IMR-90 (cell line): Measurements from ENCODE around the gene VPS35L. TPM values are rescaled to one million over a fixed set of nuclear protein-coding genes. Genes with fewer than 3 reads are reported as not detected.

Source experiments
- ATAC-seq: fragments of 200-7000 bp; cut with Tn5 transposase; 2 replicates; pipeline ENCODE4 v1.9.1; 2020; ENCODE audit warnings: low read depth, mild to moderate bottlenecking, moderate library complexity
- BruUV-seq: library from RNA; stranded (reverse); fragments of 400-500 nt; replicated peaks from 2 replicates; lab custom pipeline; 2021; lab: Mats Ljungman, UMichigan
- CTCF ChIA-PET: fragments of 300-600 bp; formaldehyde crosslinking; extraction: SDS; loops from one replicate; lab custom pipeline; 2021; ENCODE audit warnings: antibody characterized with exemption; lab: Yijun Ruan, JAX
- POLR2A ChIA-PET: fragments of 300-600 bp; sonication (Branson Sonifier 250); formaldehyde crosslinking; loops from one replicate; lab custom pipeline; 2022; ENCODE audit warnings: antibody characterized with exemption; ENCODE audit not compliant: unreplicated experiment; lab: Charles Lee
- DNase-seq: peaks from one replicate; pipeline ENCODE4 v3.0.0; 2013
- H2AFZ ChIP-seq: replicated peaks from 2 replicates; pipeline ENCODE3; 2013; ENCODE audit warnings: low read length, mild to moderate bottlenecking; ENCODE audit not compliant: poor library complexity
- H2AK5ac ChIP-seq: 2 replicates; pipeline ENCODE4 v1.6.1; 2013; ENCODE audit warnings: low read depth, low read length, inconsistent platforms
- H2AK9ac ChIP-seq: replicated peaks from 2 replicates; pipeline ENCODE3; 2013; ENCODE audit warnings: mild to moderate bottlenecking, low read depth, low read length, moderate library complexity; ENCODE audit not compliant: poor library complexity
- H2BK120ac ChIP-seq: 2 replicates; pipeline ENCODE4 v1.6.1; 2013; ENCODE audit warnings: low read depth, low read length, inconsistent platforms
- H2BK15ac ChIP-seq: 3 replicates; pipeline ENCODE4 v1.6.1; 2013; ENCODE audit warnings: low read depth, low read length, inconsistent platforms
- H2BK20ac ChIP-seq: 2 replicates; pipeline ENCODE4 v1.6.1; 2013; ENCODE audit warnings: low read depth, mild to moderate bottlenecking, inconsistent platforms, low read length, moderate library complexity
- H2BK5ac ChIP-seq: 2 replicates; pipeline ENCODE4 v1.6.1; 2013; ENCODE audit warnings: mild to moderate bottlenecking, low read depth, low read length, inconsistent platforms; ENCODE audit not compliant: poor library complexity, severe bottlenecking
- H3K14ac ChIP-seq: replicated peaks from 2 replicates; pipeline ENCODE4 v1.6.1; 2013; ENCODE audit warnings: low read depth, low read length, inconsistent platforms
- H3K18ac ChIP-seq: 2 replicates; pipeline ENCODE4 v1.6.1; 2013; ENCODE audit warnings: low read depth, low read length, control low read depth
- H3K23ac ChIP-seq: 2 replicates; pipeline ENCODE4 v1.6.1; 2013; ENCODE audit warnings: low read depth, low read length, inconsistent platforms
- H3K27ac ChIP-seq: 2 replicates; pipeline ENCODE4 v1.5.1; 2013; ENCODE audit warnings: mild to moderate bottlenecking, control low read depth, low read length; ENCODE audit not compliant: insufficient read depth
- H3K27me3 ChIP-seq: 2 replicates; pipeline ENCODE4 v1.6.1; 2013; ENCODE audit warnings: low read length; ENCODE audit not compliant: control insufficient read depth, insufficient read depth
- H3K36me3 ChIP-seq: 2 replicates; pipeline ENCODE4 v1.6.1; 2013; ENCODE audit warnings: low read length, mixed read lengths; ENCODE audit not compliant: control insufficient read depth, insufficient read depth
- H3K4ac ChIP-seq: 2 replicates; pipeline ENCODE4 v1.6.1; 2013; ENCODE audit warnings: low read depth, low read length, inconsistent platforms
- H3K4me1 ChIP-seq: 2 replicates; pipeline ENCODE4 v1.6.1; 2013; ENCODE audit warnings: low read length, mixed read lengths; ENCODE audit not compliant: control insufficient read depth, insufficient read depth
- H3K4me2 ChIP-seq: 2 replicates; pipeline ENCODE4 v1.6.1; 2013; ENCODE audit warnings: low read depth, mild to moderate bottlenecking, control low read depth, low read length, moderate library complexity
- H3K4me3 ChIP-seq: 2 replicates; pipeline ENCODE4 v1.5.1; 2013; ENCODE audit warnings: low read depth, mild to moderate bottlenecking, control low read depth, low read length, moderate library complexity; ENCODE audit not compliant: insufficient read depth
- H3K56ac ChIP-seq: 2 replicates; pipeline ENCODE4 v1.6.1; 2013; ENCODE audit warnings: low read length, inconsistent platforms; ENCODE audit not compliant: insufficient read depth; ENCODE audit errors: extremely low read depth
- H3K79me1 ChIP-seq, 2 experiments: 2 replicates each; pipeline ENCODE4 v1.6.1; 2013; ENCODE audit warnings: low read length in 2 of 2, inconsistent platforms in 1 of 2, low read depth in 1 of 2
- H3K9ac ChIP-seq: 2 replicates; pipeline ENCODE4 v1.6.1; 2013; ENCODE audit warnings: low read depth, low read length, control low read depth
- H3K9me1 ChIP-seq: 2 replicates; pipeline ENCODE4 v1.6.1; 2013; ENCODE audit warnings: low read length, inconsistent platforms; ENCODE audit not compliant: insufficient read depth
- H3K9me3 ChIP-seq: 2 replicates; pipeline ENCODE4 v1.6.1; 2013; ENCODE audit warnings: low read length; ENCODE audit not compliant: control insufficient read depth, insufficient read depth
- H4K20me1 ChIP-seq: 2 replicates; pipeline ENCODE4 v1.6.1; 2013; ENCODE audit warnings: low read length, inconsistent platforms; ENCODE audit not compliant: insufficient read depth
- H4K5ac ChIP-seq: 2 replicates; pipeline ENCODE4 v1.6.1; 2013; ENCODE audit warnings: mild to moderate bottlenecking, low read depth, low read length, control low read depth
- H4K8ac ChIP-seq, 2 experiments: 2 replicates each; pipeline ENCODE4 v1.6.1; 2013; ENCODE audit warnings: low read depth in 2 of 2, low read length in 2 of 2, control low read depth in 1 of 2, inconsistent platforms in 1 of 2
- H4K91ac ChIP-seq: 2 replicates; pipeline ENCODE4 v1.6.1; 2013; ENCODE audit warnings: low read depth, low read length, inconsistent platforms; ENCODE audit not compliant: insufficient read depth
- CHD1 ChIP-seq: IDR thresholded peaks from 2 replicates; pipeline ENCODE4 v1.6.1; 2012; ENCODE audit warnings: low read depth, low read length, improper control_type of control experiment
- WGBS, 2 experiments: methylation state at CpG; one replicate each; pipeline versions ENCODE4 v1.1.5 to v1.1.7; 2013; ENCODE audit warnings: missing lambda C conversion rate in 2 of 2; ENCODE audit not compliant: insufficient read length in 1 of 2; ENCODE audit errors: extremely low coverage in 2 of 2; 5-methylcytosine and 5-hydroxymethylcytosine counted together
- dilution Hi-C: fragments of 300-500 bp; cut with HindIII; formaldehyde crosslinking; loops from one replicate; pipeline ENCODE4 v1.14.3; 2018; ENCODE audit warnings: low sequenced_read_pairs; ENCODE audit not compliant: unreplicated experiment
- in situ Hi-C: fragments of 300-500 bp; cut with MboI; formaldehyde crosslinking; loops from 3 replicates; pipeline ENCODE4 v1.14.3; 2019; ENCODE audit warnings: low sequenced_read_pairs, inconsistent platforms, mixed read lengths
- intact Hi-C: fragments of 100-400 bp; cut with micrococcal nuclease; formaldehyde crosslinking; loops from 2 replicates; pipeline ENCODE4 v1.10.0; 2022
- polyA plus RNA-seq, 3 experiments: library from polyadenylated mRNA; depleted of rRNA; stranded (reverse); fragments of >200 nt; gene quantifications; 2 replicates each; pipeline ENCODE4 v1.2.3, GENCODE V29; 2012; ENCODE audit warnings: low replicate concordance in 1 of 3
- total RNA-seq: library from RNA; depleted of rRNA; stranded (reverse); fragments of >200 nt; gene quantifications from 2 replicates; pipeline ENCODE4 v1.2.3, GENCODE V29; 2012

Gene VPS35L
- total and polyA plus RNA-seq, 2 of the 4 experiments (the other 2 are of a cell fraction): 28.0 to 40.1 TPM

DNA sequence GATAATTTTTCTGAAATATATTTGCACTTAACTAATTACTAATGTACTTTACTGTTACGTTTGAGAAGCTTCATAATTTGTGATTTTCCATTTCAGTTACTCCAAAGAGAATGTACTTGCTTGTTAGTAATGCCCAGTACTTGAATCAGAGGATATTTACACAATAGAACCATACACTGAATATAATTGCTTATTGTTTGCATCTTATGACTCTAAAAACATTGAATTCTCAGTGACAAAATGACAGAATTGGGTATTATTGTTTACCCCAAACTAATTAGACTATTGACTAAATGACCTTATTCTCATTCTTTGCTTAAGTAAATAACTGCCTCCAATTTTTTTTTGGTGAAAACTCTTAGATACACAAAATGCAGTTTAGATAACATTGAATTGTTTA, 22.9 kb upstream of the VPS35L start:
- Histone ChIP-seq H3K4ac (no peak overlapping the region), H2AK9ac (no peak overlapping the region), H3K56ac (no peak overlapping the region), H3K4me3 (no peak overlapping the region), H3K18ac (no peak overlapping the region), H4K8ac (no peak overlapping the region), H3K14ac (no peak overlapping the region), H2AK5ac (no peak overlapping the region), H3K9ac (no peak overlapping the region), H2AFZ (no peak overlapping the region), H3K79me1 (peaks cover 0 to 7% of the 10 kb centered on the region in 2 experiments; a peak in 3 of 4 replicates), H3K23ac (no peak overlapping the region), H3K27me3 (no peaks in the 10 kb centered on the region), H2BK120ac (no peak overlapping the region), H2BK20ac (no peak overlapping the region), H2BK15ac (no peak overlapping the region), H2BK5ac (no peak overlapping the region), H3K27ac (no peak overlapping the region), H3K4me1 (no peaks in the 10 kb centered on the region), H3K4me2 (no peak overlapping the region), H4K91ac (no peak overlapping the region), H3K9me1 (no peaks in the 10 kb centered on the region; the same call in 1 of the 2 replicates), H3K9me3 (no peaks in the 10 kb centered on the region), H3K36me3 (peaks cover 4% of the 10 kb centered on the region), H4K5ac (no peak overlapping the region), H4K20me1 (no peaks in the 10 kb centered on the region)
- dilution Hi-C loops: no loop called here
- ATAC-seq (no peak), DNase-seq (no peak)
- BruUV-seq: no TSS peak
- intact Hi-C loops: no loop called here
- WGBS, 2 experiments: no CpG with 5 or more reads among the region's 1 CpG
- in situ Hi-C loops: no loop called here
- CTCF ChIA-PET: no interaction called here
- POLR2A ChIA-PET: no interaction called here
- TF ChIP-seq CHD1: no peak
